ENCODE results near the gene SLC52A3.

Gene SLC52A3

GRCh38 chr20:774660-775057, 6.4 kb upstream of the SLC52A3 start:
- DNase-seq: no peak
- H3K79me2 ChIP-seq (ENCODE audit: low read length): no peaks in the 10 kb centered on the region
- no peaks in the 10 kb centered on the region for H3K27me3 ChIP-seq (replicated peaks; ENCODE audit: insufficient read depth, low read length)
- H3K36me3 ChIP-seq (replicated peaks; ENCODE audit: insufficient read depth, low read length): no peaks in the 10 kb centered on the region
- H3K9me3 ChIP-seq (replicated peaks; ENCODE audit: insufficient read depth, low read length): no peaks in the 10 kb centered on the region
- no peak overlapping the region for H3K27ac ChIP-seq (ENCODE audit: low read length)
- H3K4me3 ChIP-seq (ENCODE audit: low read length): no peak overlapping the region
- H2AFZ ChIP-seq (ENCODE audit: low read length): no peak overlapping the region
- H4K20me1 ChIP-seq (ENCODE audit: insufficient read depth, low read length): no peaks in the 10 kb centered on the region
- no peak overlapping the region for H3K9ac ChIP-seq (ENCODE audit: low read length)
- no peaks in the 10 kb centered on the region for H3F3A ChIP-seq (ENCODE audit: insufficient read depth, low read length)
- no peaks in the 10 kb centered on the region for H3K9me2 ChIP-seq (replicated peaks; ENCODE audit: insufficient read depth, low read length)
- H3K4me2 ChIP-seq (ENCODE audit: low read depth, low read length): no peak overlapping the region
- H3K4me1 ChIP-seq (ENCODE audit: low read length): no peaks in the 10 kb centered on the region
- TF ChIP-seq EZH2 (optimal IDR thresholded peaks at IDR 0.05; ENCODE audit: low read depth, low read length) (no peak), CTCF (IDR thresholded peaks at IDR 0.05; ENCODE audit: low read length) (no peak), EZH2phosphoT487 (IDR thresholded peaks at IDR 0.05; ENCODE audit: low read length) (no peak)

GRCh38 chr20:774016-774659, 5.8 kb upstream of the SLC52A3 start:
- H3K4me2 ChIP-seq (ENCODE audit: low read depth, low read length): no peak overlapping the region
- no peaks in the 10 kb centered on the region for H3K9me3 ChIP-seq (replicated peaks; ENCODE audit: insufficient read depth, low read length)
- H3K9ac ChIP-seq (ENCODE audit: low read length): no peak overlapping the region
- H3K36me3 ChIP-seq (replicated peaks; ENCODE audit: insufficient read depth, low read length): no peaks in the 10 kb centered on the region
- DNase-seq: no peak
- H2AFZ ChIP-seq (ENCODE audit: low read length): no peak overlapping the region
- TF ChIP-seq EZH2 (optimal IDR thresholded peaks at IDR 0.05; ENCODE audit: low read depth, low read length) (no peak), EZH2phosphoT487 (IDR thresholded peaks at IDR 0.05; ENCODE audit: low read length) (no peak), CTCF (IDR thresholded peaks at IDR 0.05; ENCODE audit: low read length) (no peak)
- H4K20me1 ChIP-seq (ENCODE audit: insufficient read depth, low read length): no peaks in the 10 kb centered on the region
- H3K4me3 ChIP-seq (ENCODE audit: low read length): no peak overlapping the region
- no peaks in the 10 kb centered on the region for H3K9me2 ChIP-seq (replicated peaks; ENCODE audit: insufficient read depth, low read length)
- H3F3A ChIP-seq (ENCODE audit: insufficient read depth, low read length): no peaks in the 10 kb centered on the region
- no peak overlapping the region for H3K27ac ChIP-seq (ENCODE audit: low read length)
- H3K27me3 ChIP-seq (replicated peaks; ENCODE audit: insufficient read depth, low read length): no peaks in the 10 kb centered on the region
- no peaks in the 10 kb centered on the region for H3K79me2 ChIP-seq (ENCODE audit: low read length)
- no peaks in the 10 kb centered on the region for H3K4me1 ChIP-seq (ENCODE audit: low read length)

- Histone ChIP-seq H3K27me3 (replicated peaks; ENCODE audit: insufficient read depth, low read length) (no peaks in the 10 kb centered on the region), H4K20me1 (ENCODE audit: insufficient read depth, low read length) (no peaks in the 10 kb centered on the region), H3K4me2 (ENCODE audit: low read depth, low read length) (no peak overlapping the region), H3K79me2 (ENCODE audit: low read length) (no peaks in the 10 kb centered on the region), H3K4me3 (ENCODE audit: low read length) (no peak overlapping the region), H3K9me3 (replicated peaks; ENCODE audit: insufficient read depth, low read length) (no peaks in the 10 kb centered on the region), H3F3A (ENCODE audit: insufficient read depth, low read length) (no peaks in the 10 kb centered on the region), H3K9me2 (replicated peaks; ENCODE audit: insufficient read depth, low read length) (no peaks in the 10 kb centered on the region), H3K9ac (ENCODE audit: low read length) (no peak overlapping the region), H3K27ac (ENCODE audit: low read length) (no peak overlapping the region), H2AFZ (ENCODE audit: low read length) (no peak overlapping the region), H3K4me1 (ENCODE audit: low read length) (no peaks in the 10 kb centered on the region), H3K36me3 (replicated peaks; ENCODE audit: insufficient read depth, low read length) (no peaks in the 10 kb centered on the region)
- DNase-seq: no peak
- TF ChIP-seq CTCF (IDR thresholded peaks at IDR 0.05; ENCODE audit: low read length): no peak
These were observed 4.5 kb upstream of the SLC52A3 start for GRCh38 chr20:772806-773205.
